Panc1 (cell line): Measurements from ENCODE around the gene TFG. TPM values are rescaled to one million over a fixed set of nuclear protein-coding genes. Genes with fewer than 3 reads are reported as not detected.

Source experiments
- ATAC-seq: fragments of 200-7000 bp; cut with Tn5 transposase; 2 replicates; pipeline ENCODE4 v1.9.1; 2020; ENCODE audit warnings: mild to moderate bottlenecking, moderate library complexity
- BruUV-seq: library from RNA; stranded (reverse); fragments of 400-500 nt; replicated peaks from 2 replicates; lab custom pipeline; 2021; lab: Mats Ljungman, UMichigan
- CTCF ChIA-PET: fragments of 300-600 bp; sonication (Branson Sonifier 250); formaldehyde crosslinking; loops from one replicate; lab custom pipeline; 2022; ENCODE audit warnings: antibody characterized with exemption; lab: Charles Lee
- POLR2A ChIA-PET: fragments of 300-600 bp; sonication (Branson Sonifier 250); formaldehyde crosslinking; loops from one replicate; lab custom pipeline; 2022; ENCODE audit warnings: antibody characterized with exemption; lab: Charles Lee
- DNase-seq: peaks from one replicate; pipeline ENCODE4 v3.0.0-alpha.2; 2010; ENCODE audit warnings: low read depth, low spot score
- H3K27ac ChIP-seq: 2 replicates; pipeline ENCODE4 v1.5.1; 2011; ENCODE audit warnings: mild to moderate bottlenecking, low read length, inconsistent platforms
- H3K27me3 ChIP-seq: fragments of 200-500 bp; sonication (Bioruptor generic); 2 replicates; pipeline ENCODE4 v1.6.0; 2014; ENCODE audit warnings: low read length, inconsistent platforms; ENCODE audit not compliant: control insufficient read depth, insufficient read depth
- H3K36me3 ChIP-seq: fragments of 200-500 bp; sonication (Bioruptor generic); 2 replicates; pipeline ENCODE4 v1.5.1; 2014; ENCODE audit warnings: inconsistent platforms, mild to moderate bottlenecking, low read length, moderate library complexity; ENCODE audit not compliant: control insufficient read depth, insufficient read depth
- H3K4me1 ChIP-seq: 2 replicates; pipeline ENCODE4 v1.5.1; 2011; ENCODE audit warnings: inconsistent platforms, mild to moderate bottlenecking, low read length, moderate library complexity; ENCODE audit not compliant: control insufficient read depth, insufficient read depth
- H3K4me3 ChIP-seq, 2 experiments: 2 replicates each; pipeline ENCODE4 v1.5.1; 2011 to 2012; ENCODE audit warnings: low read depth in 2 of 2, low read length in 2 of 2, mild to moderate bottlenecking in 2 of 2, inconsistent platforms in 1 of 2, moderate library complexity in 1 of 2
- H3K9me3 ChIP-seq: fragments of 200-500 bp; sonication (Bioruptor generic); 2 replicates; pipeline ENCODE4 v1.5.1; 2014; ENCODE audit warnings: low read depth, mild to moderate bottlenecking, inconsistent platforms, low read length, moderate library complexity; ENCODE audit not compliant: control insufficient read depth, insufficient read depth
- POLR2AphosphoS5 ChIP-seq: IDR thresholded peaks from 2 replicates; pipeline ENCODE4 v1.6.1; 2012; ENCODE audit warnings: mild to moderate bottlenecking, low read depth, low read length, moderate library complexity
- SIN3A ChIP-seq: IDR thresholded peaks from 2 replicates; pipeline ENCODE4 v1.6.1; 2012; ENCODE audit warnings: low read depth, mild to moderate bottlenecking, low read length, moderate library complexity, borderline replicate concordance; ENCODE audit not compliant: insufficient read depth
- TCF7L2 ChIP-seq: IDR thresholded peaks from 2 replicates; pipeline ENCODE4 v1.6.1; 2011; ENCODE audit warnings: mild to moderate bottlenecking, low read depth, low read length, inconsistent platforms
- in situ Hi-C: cut with HindIII; loops from 2 replicates; pipeline ENCODE4 v1.10.0; 2016; ENCODE audit warnings: low sequenced_read_pairs, low pct_unique_long_range_greater_than_20kb
- intact Hi-C: fragments of 100-400 bp; cut with micrococcal nuclease; formaldehyde crosslinking; loops from one replicate; pipeline ENCODE4 v1.10.0; 2022; ENCODE audit not compliant: unreplicated experiment
- total RNA-seq: library from RNA; stranded (reverse); gene quantifications from one replicate; pipeline ENCODE4 v1.2.1, GENCODE V29; 2021; ENCODE audit not compliant: unreplicated experiment
- TF ChIP-seq, protein P1 (sequence below): fragments of 450-650 bp; IDR thresholded peaks from 2 replicates; pipeline ENCODE4 v1.5.1; 2017; ENCODE audit warnings: mild to moderate bottlenecking
- TF ChIP-seq, protein P2 (sequence below), 2 experiments: IDR thresholded peaks; 2 replicates each; pipeline ENCODE4 v1.6.1; 2011 to 2012; ENCODE audit warnings: low read depth in 2 of 2, control low read depth in 1 of 2, low read length in 1 of 2, mild to moderate bottlenecking in 1 of 2, moderate library complexity in 1 of 2; ENCODE audit not compliant: insufficient read depth in 1 of 2

TFG gene
- total RNA-seq, 1 experiment from 2014 or later = 159 TPM

DNA sequence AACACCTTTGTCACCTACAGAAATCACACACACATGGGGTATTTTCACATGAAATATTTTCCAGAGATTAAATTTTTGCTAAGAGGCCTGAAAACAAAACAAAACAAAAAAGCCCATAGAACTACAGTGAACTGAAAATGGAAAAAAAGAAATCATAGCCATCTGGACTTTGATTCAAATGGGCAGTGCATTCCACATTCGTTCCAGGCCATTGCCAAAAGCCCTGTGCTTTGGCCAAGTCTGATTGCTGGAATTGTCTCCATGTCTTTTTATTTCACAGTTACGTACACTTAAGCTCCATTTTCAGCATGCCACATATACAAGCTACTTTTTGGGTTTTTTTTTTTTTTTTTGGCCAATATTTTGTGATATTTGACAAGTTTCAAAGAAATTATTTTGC lies 47.1 kb downstream of the TFG start:
- no peaks in the 10 kb centered on the region for H3K4me1 ChIP-seq
- no peak overlapping the region for H3K4me3 ChIP-seq
- DNase-seq (no peak), ATAC-seq (no peak)
- H3K27ac ChIP-seq = no peak overlapping the region
- in situ Hi-C loops = no loop called here
- TF ChIP-seq TCF7L2 = no peak
- TF ChIP-seq, protein P1, sequence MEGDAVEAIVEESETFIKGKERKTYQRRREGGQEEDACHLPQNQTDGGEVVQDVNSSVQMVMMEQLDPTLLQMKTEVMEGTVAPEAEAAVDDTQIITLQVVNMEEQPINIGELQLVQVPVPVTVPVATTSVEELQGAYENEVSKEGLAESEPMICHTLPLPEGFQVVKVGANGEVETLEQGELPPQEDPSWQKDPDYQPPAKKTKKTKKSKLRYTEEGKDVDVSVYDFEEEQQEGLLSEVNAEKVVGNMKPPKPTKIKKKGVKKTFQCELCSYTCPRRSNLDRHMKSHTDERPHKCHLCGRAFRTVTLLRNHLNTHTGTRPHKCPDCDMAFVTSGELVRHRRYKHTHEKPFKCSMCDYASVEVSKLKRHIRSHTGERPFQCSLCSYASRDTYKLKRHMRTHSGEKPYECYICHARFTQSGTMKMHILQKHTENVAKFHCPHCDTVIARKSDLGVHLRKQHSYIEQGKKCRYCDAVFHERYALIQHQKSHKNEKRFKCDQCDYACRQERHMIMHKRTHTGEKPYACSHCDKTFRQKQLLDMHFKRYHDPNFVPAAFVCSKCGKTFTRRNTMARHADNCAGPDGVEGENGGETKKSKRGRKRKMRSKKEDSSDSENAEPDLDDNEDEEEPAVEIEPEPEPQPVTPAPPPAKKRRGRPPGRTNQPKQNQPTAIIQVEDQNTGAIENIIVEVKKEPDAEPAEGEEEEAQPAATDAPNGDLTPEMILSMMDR = no peak
- TF ChIP-seq, protein P2, sequence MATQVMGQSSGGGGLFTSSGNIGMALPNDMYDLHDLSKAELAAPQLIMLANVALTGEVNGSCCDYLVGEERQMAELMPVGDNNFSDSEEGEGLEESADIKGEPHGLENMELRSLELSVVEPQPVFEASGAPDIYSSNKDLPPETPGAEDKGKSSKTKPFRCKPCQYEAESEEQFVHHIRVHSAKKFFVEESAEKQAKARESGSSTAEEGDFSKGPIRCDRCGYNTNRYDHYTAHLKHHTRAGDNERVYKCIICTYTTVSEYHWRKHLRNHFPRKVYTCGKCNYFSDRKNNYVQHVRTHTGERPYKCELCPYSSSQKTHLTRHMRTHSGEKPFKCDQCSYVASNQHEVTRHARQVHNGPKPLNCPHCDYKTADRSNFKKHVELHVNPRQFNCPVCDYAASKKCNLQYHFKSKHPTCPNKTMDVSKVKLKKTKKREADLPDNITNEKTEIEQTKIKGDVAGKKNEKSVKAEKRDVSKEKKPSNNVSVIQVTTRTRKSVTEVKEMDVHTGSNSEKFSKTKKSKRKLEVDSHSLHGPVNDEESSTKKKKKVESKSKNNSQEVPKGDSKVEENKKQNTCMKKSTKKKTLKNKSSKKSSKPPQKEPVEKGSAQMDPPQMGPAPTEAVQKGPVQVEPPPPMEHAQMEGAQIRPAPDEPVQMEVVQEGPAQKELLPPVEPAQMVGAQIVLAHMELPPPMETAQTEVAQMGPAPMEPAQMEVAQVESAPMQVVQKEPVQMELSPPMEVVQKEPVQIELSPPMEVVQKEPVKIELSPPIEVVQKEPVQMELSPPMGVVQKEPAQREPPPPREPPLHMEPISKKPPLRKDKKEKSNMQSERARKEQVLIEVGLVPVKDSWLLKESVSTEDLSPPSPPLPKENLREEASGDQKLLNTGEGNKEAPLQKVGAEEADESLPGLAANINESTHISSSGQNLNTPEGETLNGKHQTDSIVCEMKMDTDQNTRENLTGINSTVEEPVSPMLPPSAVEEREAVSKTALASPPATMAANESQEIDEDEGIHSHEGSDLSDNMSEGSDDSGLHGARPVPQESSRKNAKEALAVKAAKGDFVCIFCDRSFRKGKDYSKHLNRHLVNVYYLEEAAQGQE (IDR thresholded peaks at IDR 0.05; ENCODE audit: insufficient read depth in 1 of 2, low read depth in 2 of 2, low read length in 1 of 2) = no peak
- TF ChIP-seq SIN3A = no peak
- TF ChIP-seq POLR2AphosphoS5 = no peak
- no peaks in the 10 kb centered on the region for H3K27me3 ChIP-seq
- H3K9me3 ChIP-seq = no peaks in the 10 kb centered on the region
- ChIA-PET POLR2A (interaction anchor here (0.5 kb wide), 1 partner anchor 934 kb away, joined by 4 read pairs; no protein-coding TSS in a partner anchor), CTCF (no interaction called here)
- peaks cover 3% of the 10 kb centered on the region for H3K36me3 ChIP-seq
- no TSS peak for BruUV-seq
- intact Hi-C loops = loop anchor here (5.0 to 10.0 kb wide), 2 partner anchors 428 to 626 kb away; no protein-coding TSS in a partner anchor

- no peaks in the 10 kb centered on the region for H3K9me3 ChIP-seq
- ChIA-PET POLR2A (no interaction called here), CTCF (no interaction called here)
- TF ChIP-seq POLR2AphosphoS5 = no peak
- no peak for TF ChIP-seq TCF7L2
- TF ChIP-seq, protein P2 (IDR thresholded peaks at IDR 0.05; ENCODE audit: insufficient read depth in 1 of 2, low read depth in 2 of 2, low read length in 1 of 2) = no peak
- TF ChIP-seq, protein P1 = no peak
- no peak for TF ChIP-seq SIN3A
- no peaks in the 10 kb centered on the region for H3K4me1 ChIP-seq
- no TSS peak for BruUV-seq
- no peak overlapping the region for H3K4me3 ChIP-seq
- intact Hi-C loops = loop anchor here (5.0 to 10.0 kb wide), 2 partner anchors 426 to 623 kb away; no protein-coding TSS in a partner anchor
- H3K27ac ChIP-seq = no peak overlapping the region
- no peaks in the 10 kb centered on the region for H3K36me3 ChIP-seq
- in situ Hi-C loops = no loop called here
- DNase-seq (no peak), ATAC-seq (no peak)
- no peaks in the 10 kb centered on the region for H3K27me3 ChIP-seq
These were observed 49.9 kb downstream of the TFG start for GRCh38 chr3:100759159-100759558.
